Upper lobe of right lung (tissue), 1 donor: Measurements from ENCODE around the gene NACC1. TPM values are rescaled to one million over a fixed set of nuclear protein-coding genes. Genes with fewer than 3 reads are reported as not detected.

Experiments
- ATAC-seq: fragments of 200-7000 bp; cut with Tn5 transposase; one replicate; pipeline ENCODE4 v1.9.1; 2020; ENCODE audit warnings: mild to moderate bottlenecking, moderate library complexity
- DNase-seq: peaks from one replicate; pipeline ENCODE4 v3.0.0-alpha.2; 2020
- H3K27ac ChIP-seq: fragments of 200-600 bp; one replicate; pipeline ENCODE4 v1.8.0; 2022
- H3K27me3 ChIP-seq: fragments of 200-600 bp; one replicate; pipeline ENCODE4 v1.8.0; 2022; ENCODE audit warnings: mild to moderate bottlenecking
- H3K36me3 ChIP-seq: fragments of 200-600 bp; one replicate; pipeline ENCODE4 v1.8.0; 2022
- H3K4me1 ChIP-seq: fragments of 200-600 bp; one replicate; pipeline ENCODE4 v1.8.0; 2022
- H3K4me3 ChIP-seq: fragments of 200-600 bp; one replicate; pipeline ENCODE4 v1.8.0; 2022; ENCODE audit warnings: mild to moderate bottlenecking
- H3K9me3 ChIP-seq: fragments of 200-600 bp; one replicate; pipeline ENCODE4 v1.8.0; 2022
- CTCF ChIP-seq: fragments of 200-600 bp; IDR thresholded peaks from one replicate; pipeline ENCODE4 v1.8.0; 2022; ENCODE audit warnings: antibody characterized with exemption
- intact Hi-C: fragments of 100-400 bp; cut with DNase I; formaldehyde crosslinking; loops from one replicate; pipeline ENCODE4 v1.11.0; 2022
- total RNA-seq: library from RNA; stranded (reverse); fragmentation: NEBNext Ultra II Directional; extraction: Animal tissue kit (Norgen Biotek cat#: 25700); gene quantifications from one replicate; pipeline ENCODE4 v1.2.1, GENCODE V29; 2021
- donor health status: DM: no; HTN: yes; CAD: no; lungs with severe emphysema.

Gene NACC1
- total RNA-seq, 1 donor from 2014 or later = 39.8 TPM

- intact Hi-C loops = no loop called here
- Histone ChIP-seq H3K27ac (peak overlapping the region; percentile 68), H3K36me3 (peaks cover 28% of the 10 kb centered on the region), H3K4me3 (peak overlapping the region; percentile 92), H3K27me3 (no peaks in the 10 kb centered on the region), H3K4me1 (peaks cover 35% of the 10 kb centered on the region), H3K9me3 (no peaks in the 10 kb centered on the region)
- ATAC-seq = no peak
- TF ChIP-seq CTCF = no peak
- no peak for DNase-seq
These were observed 790 bp upstream of the NACC1 start for GRCh38 chr19:13117176-13117771.

- DNase-seq (peak; percentile 91), ATAC-seq (peak; percentile 54)
- Histone ChIP-seq H3K27me3 (no peaks in the 10 kb centered on the region), H3K9me3 (no peaks in the 10 kb centered on the region), H3K36me3 (peaks cover 15% of the 10 kb centered on the region), H3K4me1 (peaks cover 35% of the 10 kb centered on the region), H3K4me3 (peak overlapping the region; percentile 88), H3K27ac (peak overlapping the region; percentile 60)
- intact Hi-C loops = no loop called here
- no peak for TF ChIP-seq CTCF
These were observed 545 bp downstream of the NACC1 start for GRCh38 chr19:13118424-13119193.

- H3K27ac ChIP-seq = no peak overlapping the region
- no peak for ATAC-seq
- peaks cover 6% of the 10 kb centered on the region for H3K36me3 ChIP-seq
These were observed 1.6 kb downstream of the NACC1 start for GRCh38 chr19:13119627-13120026.

GRCh38 chr19:13120031-13120430 lies 2.0 kb downstream of the NACC1 start:
- intact Hi-C loops = no loop called here
- Histone ChIP-seq H3K9me3 (no peaks in the 10 kb centered on the region), H3K27ac (no peak overlapping the region), H3K4me3 (peak overlapping the region; percentile 88), H3K27me3 (no peaks in the 10 kb centered on the region), H3K4me1 (peaks cover 35% of the 10 kb centered on the region), H3K36me3 (peaks cover 2% of the 10 kb centered on the region)
- DNase-seq (no peak), ATAC-seq (no peak)
- TF ChIP-seq CTCF = no peak

More at GRCh38 chr19:13119627-13120026, 1.6 kb downstream of the NACC1 start:
- TF ChIP-seq CTCF = no peak
- H3K27me3 ChIP-seq = no peaks in the 10 kb centered on the region
- intact Hi-C loops = no loop called here
- H3K4me3 ChIP-seq = peak overlapping the region; percentile 88
- no peak for DNase-seq
- no peaks in the 10 kb centered on the region for H3K9me3 ChIP-seq
- H3K4me1 ChIP-seq = peaks cover 35% of the 10 kb centered on the region

- intact Hi-C loops = no loop called here
- Histone ChIP-seq H3K4me3 (no peak overlapping the region), H3K9me3 (no peaks in the 10 kb centered on the region), H3K27ac (no peak overlapping the region), H3K36me3 (no peaks in the 10 kb centered on the region), H3K4me1 (peaks cover 29% of the 10 kb centered on the region), H3K27me3 (no peaks in the 10 kb centered on the region)
- ATAC-seq = no peak
- TF ChIP-seq CTCF = no peak
- no peak for DNase-seq
These were observed 2.8 kb downstream of the NACC1 start for GRCh38 chr19:13120817-13121216.
